DMS153 treated with DMSO at 0.1 percent for 48 hours (cell line): ENCODE results near the gene GSK3B.
"Not testable (repeated sequence)": the region's sequence is repeated elsewhere in the genome, so short reads cannot be mapped to it uniquely, and the experiment has no call there.

ENCODE experiments used
- DNase-seq: peaks from one replicate; lab custom pipeline; 2025; ENCODE audit not compliant: unreplicated experiment; lab: John Stamatoyannopoulos, UW

The GSK3B gene

DNA sequence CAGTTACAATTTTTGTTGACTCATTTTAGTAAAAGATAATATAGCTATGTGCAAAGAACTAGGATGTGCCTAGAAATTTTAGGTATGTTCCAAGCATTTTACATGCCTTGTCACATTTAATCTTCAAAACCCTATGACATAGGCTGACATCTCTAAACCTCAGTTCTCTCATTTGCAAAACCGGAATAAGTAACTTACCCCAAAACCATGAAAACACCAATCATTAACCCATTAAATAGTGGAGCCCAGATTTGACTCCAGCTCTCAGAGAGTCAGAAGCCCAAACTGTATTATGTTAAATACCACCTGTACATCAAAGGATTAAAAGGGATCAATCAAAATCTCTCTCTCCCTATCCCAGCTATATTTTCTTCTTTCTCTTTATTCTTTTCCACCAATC is 36.6 kb downstream of the GSK3B start:
- DNase-seq, result no peak

DNA sequence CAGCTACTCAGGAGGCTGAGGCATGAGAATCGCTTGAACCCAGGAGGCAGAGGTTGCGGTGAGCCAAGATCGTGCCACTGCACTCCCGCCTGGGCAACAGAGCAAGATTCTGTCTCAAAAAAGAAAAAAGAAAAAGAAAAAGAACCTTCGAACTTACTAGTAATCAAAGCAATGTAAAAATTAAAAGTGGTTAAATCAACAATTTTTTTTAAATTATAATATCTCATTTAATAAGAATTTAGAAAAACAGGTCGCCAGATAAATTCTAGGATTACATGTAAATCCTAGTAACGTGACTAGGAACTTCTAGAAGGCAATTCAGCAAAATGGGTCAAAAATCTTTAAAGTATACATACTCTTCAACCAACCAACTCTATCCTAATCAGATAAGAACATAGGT is 37.2 kb downstream of the GSK3B start:
- no peak for DNase-seq

- not testable (repeated sequence) for DNase-seq
Observed at GRCh38 chr3:120053647-120054046, 40.6 kb downstream of the GSK3B start.

- no peak for DNase-seq
Observed at GRCh38 chr3:120052677-120053076, 41.6 kb downstream of the GSK3B start.

DNA sequence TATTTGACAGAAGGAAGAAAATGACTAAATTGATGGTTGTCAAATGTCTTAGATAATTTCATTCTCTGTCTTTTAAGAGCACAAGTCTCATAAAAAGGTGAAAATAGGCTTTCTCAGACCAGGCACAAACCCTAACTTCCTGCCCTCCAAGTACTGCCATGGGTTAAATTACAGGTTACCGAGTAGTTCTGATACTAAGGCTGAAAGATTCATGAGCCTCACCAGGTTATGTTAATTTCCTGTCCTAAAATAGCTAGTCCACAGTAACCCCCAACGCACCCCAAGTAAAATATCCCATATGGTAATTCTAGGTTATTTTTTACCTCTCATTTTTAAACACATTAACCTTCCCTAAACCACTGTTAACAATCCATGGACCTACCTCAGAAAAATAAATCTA is 42.0 kb downstream of the GSK3B start:
- DNase-seq, result no peak

DNA sequence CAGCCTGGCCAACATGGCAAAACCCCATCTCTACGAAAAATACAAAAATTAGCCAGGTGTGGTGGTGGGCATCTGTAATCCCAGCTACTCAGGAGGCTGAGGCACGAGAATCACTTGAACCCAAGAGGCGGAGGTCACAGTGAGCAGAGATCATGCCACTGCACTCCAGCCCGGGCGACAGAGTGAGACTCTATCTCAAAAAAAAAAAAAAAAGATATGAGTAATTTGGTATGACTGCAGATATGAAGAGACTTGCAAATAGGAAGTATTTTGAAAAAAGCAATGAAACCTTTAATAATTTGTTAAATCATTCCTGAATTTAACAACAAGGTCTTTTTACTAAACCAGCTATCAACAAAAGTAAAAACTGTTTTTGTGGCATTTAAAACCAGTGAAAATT is 42.7 kb downstream of the GSK3B start:
- not testable (repeated sequence) for DNase-seq

- DNase-seq, result no peak
Observed at GRCh38 chr3:120049881-120050539, 44.2 kb downstream of the GSK3B start.

DNA sequence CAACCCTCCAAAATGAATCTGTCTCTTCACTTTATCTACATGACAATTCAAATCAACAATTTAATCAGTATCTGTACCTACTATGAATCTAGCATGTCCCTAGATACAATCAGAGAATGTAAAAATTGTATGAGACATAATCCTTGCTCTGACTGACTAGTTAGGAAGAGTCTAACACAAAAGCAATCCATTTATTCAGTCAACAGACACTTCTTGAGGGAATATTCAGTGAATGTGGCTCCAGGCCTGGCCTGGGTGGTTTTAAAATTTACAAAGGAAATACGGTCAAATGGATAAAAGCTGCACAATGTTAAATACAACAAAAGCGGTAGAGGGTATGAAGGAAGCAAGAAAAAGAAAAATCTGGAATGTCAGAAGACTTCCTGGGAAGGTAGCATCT is 45.2 kb downstream of the GSK3B start:
- DNase-seq, result no peak

DNA sequence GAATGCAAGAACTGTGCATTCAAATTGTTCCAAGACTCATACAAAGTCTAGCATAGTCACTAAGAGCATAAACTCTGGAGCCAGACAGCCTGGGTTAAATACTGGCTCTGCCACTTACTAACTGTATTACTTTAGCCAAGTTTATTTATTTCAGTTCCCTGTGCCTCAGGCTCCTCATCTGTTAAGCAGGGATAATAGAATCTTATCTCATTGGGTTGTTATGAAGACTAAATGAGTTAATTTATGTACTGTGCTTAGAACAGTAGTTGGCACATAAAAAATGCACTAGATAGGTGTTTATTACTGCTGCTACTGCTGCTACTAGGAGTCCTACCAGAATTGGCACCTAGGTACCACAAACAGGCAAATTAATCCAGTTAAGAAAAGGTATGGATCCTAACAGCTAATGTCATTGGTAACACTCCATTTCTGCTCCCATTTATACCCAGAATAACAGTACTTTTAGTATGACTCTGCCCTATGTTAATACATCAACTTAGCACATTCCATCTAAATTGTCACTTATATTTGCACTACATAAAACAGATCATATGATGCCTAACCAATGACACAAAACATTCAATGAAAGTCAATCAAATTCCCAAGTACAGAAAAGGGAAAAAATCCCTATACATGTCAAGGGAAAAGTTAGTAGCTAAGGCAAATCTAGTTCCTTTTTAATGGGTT is 45.7 kb downstream of the GSK3B start:
- DNase-seq, result no peak

- DNase-seq, result no peak
Observed at GRCh38 chr3:120047686-120048085, 46.6 kb downstream of the GSK3B start.

GRCh38 chr3:120040813-120041377 is 53.4 kb downstream of the GSK3B start:
- DNase-seq, result no peak

GRCh38 chr3:120039642-120040610 is 54.3 kb downstream of the GSK3B start:
- DNase-seq, result no peak

- DNase-seq, result no peak
Observed at GRCh38 chr3:120033596-120033995, 60.7 kb downstream of the GSK3B start.

DNA sequence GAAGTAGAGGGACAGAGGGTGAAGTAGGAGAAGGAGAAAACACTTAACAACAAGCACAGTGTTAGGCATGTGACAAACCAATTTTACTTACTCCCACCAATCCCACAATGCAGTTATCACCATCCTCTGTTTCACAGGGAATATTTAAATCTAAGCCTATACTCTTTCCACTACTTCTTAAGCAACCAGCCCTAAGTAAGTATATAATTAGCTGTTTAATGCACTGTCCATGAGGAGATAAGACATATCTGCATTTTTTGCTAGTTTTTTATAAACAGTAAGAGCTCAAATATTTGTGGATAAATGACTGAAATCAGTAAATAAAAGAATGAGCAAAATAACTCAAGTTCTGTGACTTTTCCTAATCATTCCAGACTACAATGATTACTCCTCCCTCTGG is 62.7 kb downstream of the GSK3B start:
- no peak for DNase-seq

DNA sequence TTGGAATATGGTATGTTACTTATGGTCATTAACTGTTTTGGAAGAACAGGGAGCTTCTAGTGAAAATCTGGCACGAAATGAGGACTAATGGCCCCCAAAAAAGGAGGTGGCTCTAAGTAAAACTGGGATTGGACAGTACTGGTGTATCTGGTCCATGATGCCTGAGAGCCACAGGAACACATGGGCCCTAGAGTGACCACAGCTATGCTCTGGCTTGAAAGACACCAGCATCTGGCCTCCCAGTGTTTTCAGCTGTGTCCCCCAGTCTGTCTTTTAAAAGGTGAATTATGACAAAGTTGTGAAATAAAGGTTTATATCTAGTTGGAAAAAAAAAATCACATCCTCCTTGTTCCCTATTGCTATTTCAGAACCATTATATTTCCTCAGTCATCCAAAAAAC is 64.5 kb downstream of the GSK3B start:
- no peak for DNase-seq

DNA sequence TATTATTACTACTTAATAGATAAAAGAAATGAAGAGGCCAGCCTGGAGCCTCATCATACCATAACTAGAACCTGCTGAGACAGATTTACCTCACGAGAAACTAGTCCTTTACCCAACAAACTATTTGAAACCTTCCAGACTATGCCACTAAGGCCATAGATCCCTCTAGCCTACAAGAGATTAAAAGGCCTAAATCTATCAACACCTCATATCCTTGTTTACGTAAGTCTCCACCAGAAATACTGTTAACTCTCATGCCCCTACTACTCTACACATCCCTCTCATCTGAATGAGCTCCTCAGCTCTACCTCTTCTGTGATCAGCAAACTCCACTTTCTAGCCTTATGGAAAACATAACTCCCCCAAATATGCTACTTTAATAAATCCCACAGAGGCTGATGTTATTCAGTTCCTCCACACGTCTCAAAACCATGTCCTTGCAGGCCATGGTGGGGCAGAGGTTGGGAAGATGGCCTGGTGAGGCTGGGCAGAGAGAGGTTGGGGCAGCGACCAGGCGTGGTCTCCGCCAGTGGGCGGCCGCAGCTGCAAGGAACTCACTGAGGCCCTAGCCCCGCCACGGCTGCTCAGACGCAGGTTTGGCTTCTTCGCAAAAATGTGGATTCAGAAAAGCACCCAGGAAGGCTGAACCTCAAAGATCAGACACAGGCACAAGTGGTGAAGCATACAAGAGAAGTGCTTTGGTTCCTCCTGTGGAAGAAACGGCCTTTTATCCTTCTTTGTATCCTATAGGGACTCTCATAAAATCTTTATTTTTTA is 65.8 kb downstream of the GSK3B start:
- no peak for DNase-seq

GRCh38 chr3:120027226-120027625 is 67.0 kb downstream of the GSK3B start:
- no peak for DNase-seq

- no peak for DNase-seq
Observed at GRCh38 chr3:120025520-120025919, 68.7 kb downstream of the GSK3B start.

GRCh38 chr3:120024103-120024502 is 70.1 kb downstream of the GSK3B start:
- no peak for DNase-seq

DNA sequence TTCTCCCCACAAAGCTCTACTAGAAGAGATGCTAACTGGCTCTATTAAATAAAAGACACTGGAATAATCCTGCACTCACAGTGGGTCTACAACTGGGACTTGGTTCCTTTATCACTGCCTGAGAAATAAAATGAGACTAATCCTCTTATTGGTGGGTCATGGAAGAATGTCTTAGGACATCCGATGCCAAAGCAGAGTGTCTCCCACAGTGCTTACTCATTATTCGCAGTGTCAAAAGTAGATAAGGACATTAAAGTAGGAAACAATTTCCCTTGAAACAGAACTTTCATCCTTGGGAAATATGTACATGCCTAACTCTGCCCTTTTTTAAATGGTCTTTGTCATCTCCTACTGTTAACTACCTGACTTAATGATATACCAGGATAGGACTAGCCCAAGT is 71.5 kb downstream of the GSK3B start:
- no peak for DNase-seq

DNA sequence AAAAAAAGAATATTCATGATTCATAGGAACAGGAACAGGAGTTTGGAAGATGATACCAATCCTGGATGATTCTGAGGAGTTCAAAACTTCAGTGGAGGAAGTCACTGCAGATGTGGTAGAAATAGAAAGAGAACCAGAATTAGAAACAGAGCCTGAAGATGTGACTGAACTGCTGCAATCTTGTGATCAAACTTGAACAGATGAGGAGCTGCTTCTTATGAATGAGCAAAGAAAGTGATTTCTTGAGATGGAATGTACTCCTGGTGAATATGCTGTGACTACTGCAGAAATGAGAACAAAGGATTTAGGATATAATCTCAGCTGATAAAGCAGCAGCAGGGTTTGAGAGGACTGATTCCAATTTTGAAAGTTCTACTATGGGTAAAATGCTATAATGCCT is 72.7 kb downstream of the GSK3B start:
- no peak for DNase-seq
